HEK293 (cell line): ENCODE measurements around the gene ZNF354B.
A peak's percentile ranks its signal among the peaks of the same experiment; 100 is the strongest.

Source experiments
- IKZF3 ChIP-seq: fragments of 450-650 bp; IDR thresholded peaks from 2 replicates; pipeline ENCODE4 v1.5.0; 2018; ENCODE audit warnings: missing biosample characterization, mild to moderate bottlenecking, missing genetic modification characterization, moderate library complexity
- KLF10 ChIP-seq: fragments of 450-650 bp; IDR thresholded peaks from 2 replicates; pipeline ENCODE4 v1.5.1; 2018; ENCODE audit warnings: missing biosample characterization, mild to moderate bottlenecking, missing genetic modification characterization
- KLF8 ChIP-seq: fragments of 450-650 bp; formaldehyde crosslinking; IDR thresholded peaks from 2 replicates; pipeline ENCODE4 v1.5.1; 2016; ENCODE audit warnings: missing biosample characterization, missing genetic modification characterization
- MZF1 ChIP-seq: fragments of 450-650 bp; formaldehyde crosslinking; IDR thresholded peaks from 2 replicates; pipeline ENCODE4 v1.5.1; 2017; ENCODE audit warnings: missing biosample characterization, missing genetic modification characterization, borderline replicate concordance
- WT1 ChIP-seq: fragments of 450-650 bp; formaldehyde crosslinking; IDR thresholded peaks from 2 replicates; pipeline ENCODE4 v1.5.1; 2016; ENCODE audit warnings: missing biosample characterization, missing genetic modification characterization
- ZNF114 ChIP-seq: fragments of 450-650 bp; formaldehyde crosslinking; IDR thresholded peaks from 2 replicates; pipeline ENCODE4 v1.5.0; 2017; ENCODE audit warnings: missing biosample characterization, missing genetic modification characterization
- ZNF133 ChIP-seq: fragments of 450-650 bp; formaldehyde crosslinking; IDR thresholded peaks from 2 replicates; pipeline ENCODE4 v1.5.1; 2016; ENCODE audit warnings: missing biosample characterization, missing genetic modification characterization
- ZNF140 ChIP-seq: fragments of 450-650 bp; formaldehyde crosslinking; IDR thresholded peaks from 2 replicates; pipeline ENCODE4 v1.5.1; 2016; ENCODE audit warnings: missing biosample characterization, missing genetic modification characterization
- ZNF155 ChIP-seq: fragments of 450-650 bp; formaldehyde crosslinking; IDR thresholded peaks from 2 replicates; pipeline ENCODE4 v1.5.1; 2016; ENCODE audit warnings: missing biosample characterization, missing genetic modification characterization
- ZNF2 ChIP-seq: fragments of 450-650 bp; formaldehyde crosslinking; IDR thresholded peaks from 2 replicates; pipeline ENCODE4 v1.5.1; 2016; ENCODE audit warnings: missing biosample characterization, missing genetic modification characterization
- ZNF221 ChIP-seq: fragments of 450-650 bp; formaldehyde crosslinking; IDR thresholded peaks from 2 replicates; pipeline ENCODE4 v1.5.1; 2017; ENCODE audit warnings: missing biosample characterization, missing genetic modification characterization, borderline replicate concordance
- ZNF223 ChIP-seq: fragments of 450-650 bp; formaldehyde crosslinking; IDR thresholded peaks from 2 replicates; pipeline ENCODE4 v1.5.1; 2016; ENCODE audit warnings: missing biosample characterization, missing genetic modification characterization
- ZNF366 ChIP-seq: fragments of 450-650 bp; formaldehyde crosslinking; conservative IDR thresholded peaks from 2 replicates; pipeline ENCODE4 v1.5.1; 2016; ENCODE audit warnings: missing biosample characterization, missing genetic modification characterization
- ZNF426 ChIP-seq: fragments of 450-650 bp; formaldehyde crosslinking; IDR thresholded peaks from 2 replicates; pipeline ENCODE4 v1.5.1; 2017; ENCODE audit warnings: missing biosample characterization, missing genetic modification characterization, mild to moderate bottlenecking, inconsistent platforms, moderate library complexity
- ZNF473 ChIP-seq: fragments of 450-650 bp; formaldehyde crosslinking; IDR thresholded peaks from 2 replicates; pipeline ENCODE4 v1.5.1; 2017; ENCODE audit warnings: missing biosample characterization, missing genetic modification characterization
- ZNF548 ChIP-seq: fragments of 450-650 bp; formaldehyde crosslinking; IDR thresholded peaks from 2 replicates; pipeline ENCODE4 v1.5.1; 2016; ENCODE audit warnings: missing biosample characterization, missing genetic modification characterization
- ZNF600 ChIP-seq: fragments of 450-650 bp; formaldehyde crosslinking; IDR thresholded peaks from 2 replicates; pipeline ENCODE4 v1.5.1; 2016; ENCODE audit warnings: missing biosample characterization, missing genetic modification characterization
- ZNF792 ChIP-seq: fragments of 450-650 bp; formaldehyde crosslinking; IDR thresholded peaks from 2 replicates; pipeline ENCODE4 v1.5.1; 2016; ENCODE audit warnings: missing biosample characterization, missing genetic modification characterization
- ZNF843 ChIP-seq: fragments of 450-650 bp; formaldehyde crosslinking; IDR thresholded peaks from 2 replicates; pipeline ENCODE4 v1.5.1; 2016; ENCODE audit warnings: missing biosample characterization, missing genetic modification characterization
- TF ChIP-seq, protein P1 (sequence below): fragments of 450-650 bp; formaldehyde crosslinking; IDR thresholded peaks from 2 replicates; pipeline ENCODE4 v1.5.1; 2017; ENCODE audit warnings: missing biosample characterization, missing genetic modification characterization
- TF ChIP-seq, protein P2 (sequence below): fragments of 450-650 bp; IDR thresholded peaks from 2 replicates; pipeline ENCODE4 v1.5.1; 2018; ENCODE audit warnings: missing biosample characterization, mild to moderate bottlenecking, missing genetic modification characterization
- TF ChIP-seq, protein P3 (sequence below): fragments of 450-650 bp; formaldehyde crosslinking; IDR thresholded peaks from 2 replicates; pipeline ENCODE4 v1.5.1; 2016; ENCODE audit warnings: missing biosample characterization, missing genetic modification characterization
- TF ChIP-seq, protein P4 (sequence below): fragments of 450-650 bp; formaldehyde crosslinking; IDR thresholded peaks from 2 replicates; pipeline ENCODE4 v1.5.1; 2016; ENCODE audit warnings: missing biosample characterization, missing genetic modification characterization, low read depth
- TF ChIP-seq, protein P5 (sequence below): fragments of 450-650 bp; formaldehyde crosslinking; IDR thresholded peaks from 2 replicates; pipeline ENCODE4 v1.5.1; 2016; ENCODE audit warnings: missing biosample characterization, missing genetic modification characterization
- TF ChIP-seq, protein P6 (sequence below): fragments of 450-650 bp; formaldehyde crosslinking; IDR thresholded peaks from 2 replicates; pipeline ENCODE4 v1.5.1; 2016; ENCODE audit warnings: missing biosample characterization, missing genetic modification characterization

ZNF354B gene

DNA sequence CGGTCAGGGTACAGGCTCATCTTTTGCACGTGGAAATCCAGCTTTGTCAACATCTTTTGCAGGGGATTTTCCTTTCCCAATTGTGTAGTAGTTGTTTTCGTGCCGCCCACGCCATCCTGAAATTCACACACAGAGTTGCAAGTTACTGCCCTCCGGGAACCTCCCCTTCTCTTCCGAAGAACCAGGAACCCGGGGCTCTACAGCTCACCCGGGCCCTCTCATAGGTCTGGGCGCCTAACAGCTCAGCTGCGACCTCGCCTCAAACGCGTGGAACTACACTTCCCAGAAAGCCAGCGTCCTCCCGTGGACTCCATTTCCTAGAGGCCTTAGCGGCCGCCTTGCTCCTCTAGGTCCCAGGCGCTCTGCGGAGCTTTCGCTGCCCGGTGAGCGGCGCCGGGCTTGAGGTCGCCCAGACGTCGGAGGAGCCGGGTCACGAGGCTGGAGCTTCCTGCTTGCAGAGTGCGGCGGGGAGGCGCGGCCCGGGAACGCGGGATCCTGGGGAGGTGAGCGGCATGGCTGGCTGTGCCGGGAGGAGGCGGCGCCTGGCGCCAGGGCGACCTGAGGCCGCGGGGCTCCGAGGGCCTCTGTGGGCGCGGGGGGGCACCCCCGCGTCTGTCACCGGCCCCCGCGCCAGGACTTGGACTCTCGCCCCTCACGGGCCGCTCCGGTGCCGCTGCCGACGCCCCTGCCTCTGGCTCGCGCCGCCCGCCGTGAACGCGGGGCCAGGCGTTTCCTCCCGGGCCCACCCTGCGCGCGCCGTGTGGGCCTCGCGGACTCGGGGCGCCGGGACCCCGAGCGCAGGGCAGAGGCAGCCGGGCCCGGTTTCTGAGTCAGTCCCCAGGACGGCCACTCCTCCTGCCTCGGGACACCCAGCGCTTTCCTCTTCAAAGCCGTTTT lies at the start of gene ZNF354B (continued):
- TF ChIP-seq, protein P1, sequence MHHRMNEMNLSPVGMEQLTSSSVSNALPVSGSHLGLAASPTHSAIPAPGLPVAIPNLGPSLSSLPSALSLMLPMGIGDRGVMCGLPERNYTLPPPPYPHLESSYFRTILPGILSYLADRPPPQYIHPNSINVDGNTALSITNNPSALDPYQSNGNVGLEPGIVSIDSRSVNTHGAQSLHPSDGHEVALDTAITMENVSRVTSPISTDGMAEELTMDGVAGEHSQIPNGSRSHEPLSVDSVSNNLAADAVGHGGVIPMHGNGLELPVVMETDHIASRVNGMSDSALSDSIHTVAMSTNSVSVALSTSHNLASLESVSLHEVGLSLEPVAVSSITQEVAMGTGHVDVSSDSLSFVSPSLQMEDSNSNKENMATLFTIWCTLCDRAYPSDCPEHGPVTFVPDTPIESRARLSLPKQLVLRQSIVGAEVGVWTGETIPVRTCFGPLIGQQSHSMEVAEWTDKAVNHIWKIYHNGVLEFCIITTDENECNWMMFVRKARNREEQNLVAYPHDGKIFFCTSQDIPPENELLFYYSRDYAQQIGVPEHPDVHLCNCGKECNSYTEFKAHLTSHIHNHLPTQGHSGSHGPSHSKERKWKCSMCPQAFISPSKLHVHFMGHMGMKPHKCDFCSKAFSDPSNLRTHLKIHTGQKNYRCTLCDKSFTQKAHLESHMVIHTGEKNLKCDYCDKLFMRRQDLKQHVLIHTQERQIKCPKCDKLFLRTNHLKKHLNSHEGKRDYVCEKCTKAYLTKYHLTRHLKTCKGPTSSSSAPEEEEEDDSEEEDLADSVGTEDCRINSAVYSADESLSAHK = no peak
- TF ChIP-seq ZNF843 (no peak), ZNF473 (tag by site-specific recombination) (no peak), ZNF600 (tag by site-specific recombination) (no peak), KLF8 (no peak; the same call in 1 of the 2 replicates), ZNF792 (tag by site-specific recombination) (no peak), WT1 (tag by site-specific recombination) (peak; percentile 34; the same call in 1 of the 2 replicates), ZNF114 (tag by site-specific recombination) (no peak), ZNF548 (tag by site-specific recombination) (no peak), ZNF140 (tag by site-specific recombination) (no peak), ZNF133 (no peak), ZNF223 (tag by site-specific recombination) (no peak), ZNF2 (tag by site-specific recombination) (no peak), ZNF221 (no peak), MZF1 (no peak), ZNF426 (tag by site-specific recombination) (no peak), IKZF3 (tag by site-specific recombination) (0 out of 2 replicates have a peak, but pooled peaks have one; percentile 26), ZNF366 (tag by site-specific recombination) (no peak), ZNF155 (tag by site-specific recombination) (no peak), KLF10 (tag by site-specific recombination) (peak; percentile 42; the same call in 1 of the 2 replicates)
- TF ChIP-seq, protein P2, sequence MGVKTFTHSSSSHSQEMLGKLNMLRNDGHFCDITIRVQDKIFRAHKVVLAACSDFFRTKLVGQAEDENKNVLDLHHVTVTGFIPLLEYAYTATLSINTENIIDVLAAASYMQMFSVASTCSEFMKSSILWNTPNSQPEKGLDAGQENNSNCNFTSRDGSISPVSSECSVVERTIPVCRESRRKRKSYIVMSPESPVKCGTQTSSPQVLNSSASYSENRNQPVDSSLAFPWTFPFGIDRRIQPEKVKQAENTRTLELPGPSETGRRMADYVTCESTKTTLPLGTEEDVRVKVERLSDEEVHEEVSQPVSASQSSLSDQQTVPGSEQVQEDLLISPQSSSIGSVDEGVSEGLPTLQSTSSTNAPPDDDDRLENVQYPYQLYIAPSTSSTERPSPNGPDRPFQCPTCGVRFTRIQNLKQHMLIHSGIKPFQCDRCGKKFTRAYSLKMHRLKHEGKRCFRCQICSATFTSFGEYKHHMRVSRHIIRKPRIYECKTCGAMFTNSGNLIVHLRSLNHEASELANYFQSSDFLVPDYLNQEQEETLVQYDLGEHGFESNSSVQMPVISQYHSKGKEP (tag by site-specific recombination) = no peak
- TF ChIP-seq, protein P3, sequence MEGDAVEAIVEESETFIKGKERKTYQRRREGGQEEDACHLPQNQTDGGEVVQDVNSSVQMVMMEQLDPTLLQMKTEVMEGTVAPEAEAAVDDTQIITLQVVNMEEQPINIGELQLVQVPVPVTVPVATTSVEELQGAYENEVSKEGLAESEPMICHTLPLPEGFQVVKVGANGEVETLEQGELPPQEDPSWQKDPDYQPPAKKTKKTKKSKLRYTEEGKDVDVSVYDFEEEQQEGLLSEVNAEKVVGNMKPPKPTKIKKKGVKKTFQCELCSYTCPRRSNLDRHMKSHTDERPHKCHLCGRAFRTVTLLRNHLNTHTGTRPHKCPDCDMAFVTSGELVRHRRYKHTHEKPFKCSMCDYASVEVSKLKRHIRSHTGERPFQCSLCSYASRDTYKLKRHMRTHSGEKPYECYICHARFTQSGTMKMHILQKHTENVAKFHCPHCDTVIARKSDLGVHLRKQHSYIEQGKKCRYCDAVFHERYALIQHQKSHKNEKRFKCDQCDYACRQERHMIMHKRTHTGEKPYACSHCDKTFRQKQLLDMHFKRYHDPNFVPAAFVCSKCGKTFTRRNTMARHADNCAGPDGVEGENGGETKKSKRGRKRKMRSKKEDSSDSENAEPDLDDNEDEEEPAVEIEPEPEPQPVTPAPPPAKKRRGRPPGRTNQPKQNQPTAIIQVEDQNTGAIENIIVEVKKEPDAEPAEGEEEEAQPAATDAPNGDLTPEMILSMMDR (tag by site-specific recombination) = peak; percentile 34; the same call in 1 of the 2 replicates
- TF ChIP-seq, protein P4, sequence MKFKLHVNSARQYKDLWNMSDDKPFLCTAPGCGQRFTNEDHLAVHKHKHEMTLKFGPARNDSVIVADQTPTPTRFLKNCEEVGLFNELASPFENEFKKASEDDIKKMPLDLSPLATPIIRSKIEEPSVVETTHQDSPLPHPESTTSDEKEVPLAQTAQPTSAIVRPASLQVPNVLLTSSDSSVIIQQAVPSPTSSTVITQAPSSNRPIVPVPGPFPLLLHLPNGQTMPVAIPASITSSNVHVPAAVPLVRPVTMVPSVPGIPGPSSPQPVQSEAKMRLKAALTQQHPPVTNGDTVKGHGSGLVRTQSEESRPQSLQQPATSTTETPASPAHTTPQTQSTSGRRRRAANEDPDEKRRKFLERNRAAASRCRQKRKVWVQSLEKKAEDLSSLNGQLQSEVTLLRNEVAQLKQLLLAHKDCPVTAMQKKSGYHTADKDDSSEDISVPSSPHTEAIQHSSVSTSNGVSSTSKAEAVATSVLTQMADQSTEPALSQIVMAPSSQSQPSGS (tag by site-specific recombination) = no peak
- TF ChIP-seq, protein P5, sequence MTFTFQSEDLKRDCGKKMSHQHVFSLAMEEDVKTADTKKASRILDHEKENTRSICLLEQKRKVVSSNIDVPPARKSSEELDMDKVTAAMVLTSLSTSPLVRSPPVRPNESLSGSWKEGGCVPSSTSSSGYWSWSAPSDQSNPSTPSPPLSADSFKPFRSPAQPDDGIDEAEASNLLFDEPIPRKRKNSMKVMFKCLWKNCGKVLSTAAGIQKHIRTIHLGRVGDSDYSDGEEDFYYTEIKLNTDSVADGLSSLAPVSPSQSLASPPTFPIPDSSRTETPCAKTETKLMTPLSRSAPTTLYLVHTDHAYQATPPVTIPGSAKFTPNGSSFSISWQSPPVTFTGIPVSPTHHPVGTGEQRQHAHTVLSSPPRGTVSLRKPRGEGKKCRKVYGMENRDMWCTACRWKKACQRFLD (tag by site-specific recombination) = no peak
- TF ChIP-seq, protein P6, sequence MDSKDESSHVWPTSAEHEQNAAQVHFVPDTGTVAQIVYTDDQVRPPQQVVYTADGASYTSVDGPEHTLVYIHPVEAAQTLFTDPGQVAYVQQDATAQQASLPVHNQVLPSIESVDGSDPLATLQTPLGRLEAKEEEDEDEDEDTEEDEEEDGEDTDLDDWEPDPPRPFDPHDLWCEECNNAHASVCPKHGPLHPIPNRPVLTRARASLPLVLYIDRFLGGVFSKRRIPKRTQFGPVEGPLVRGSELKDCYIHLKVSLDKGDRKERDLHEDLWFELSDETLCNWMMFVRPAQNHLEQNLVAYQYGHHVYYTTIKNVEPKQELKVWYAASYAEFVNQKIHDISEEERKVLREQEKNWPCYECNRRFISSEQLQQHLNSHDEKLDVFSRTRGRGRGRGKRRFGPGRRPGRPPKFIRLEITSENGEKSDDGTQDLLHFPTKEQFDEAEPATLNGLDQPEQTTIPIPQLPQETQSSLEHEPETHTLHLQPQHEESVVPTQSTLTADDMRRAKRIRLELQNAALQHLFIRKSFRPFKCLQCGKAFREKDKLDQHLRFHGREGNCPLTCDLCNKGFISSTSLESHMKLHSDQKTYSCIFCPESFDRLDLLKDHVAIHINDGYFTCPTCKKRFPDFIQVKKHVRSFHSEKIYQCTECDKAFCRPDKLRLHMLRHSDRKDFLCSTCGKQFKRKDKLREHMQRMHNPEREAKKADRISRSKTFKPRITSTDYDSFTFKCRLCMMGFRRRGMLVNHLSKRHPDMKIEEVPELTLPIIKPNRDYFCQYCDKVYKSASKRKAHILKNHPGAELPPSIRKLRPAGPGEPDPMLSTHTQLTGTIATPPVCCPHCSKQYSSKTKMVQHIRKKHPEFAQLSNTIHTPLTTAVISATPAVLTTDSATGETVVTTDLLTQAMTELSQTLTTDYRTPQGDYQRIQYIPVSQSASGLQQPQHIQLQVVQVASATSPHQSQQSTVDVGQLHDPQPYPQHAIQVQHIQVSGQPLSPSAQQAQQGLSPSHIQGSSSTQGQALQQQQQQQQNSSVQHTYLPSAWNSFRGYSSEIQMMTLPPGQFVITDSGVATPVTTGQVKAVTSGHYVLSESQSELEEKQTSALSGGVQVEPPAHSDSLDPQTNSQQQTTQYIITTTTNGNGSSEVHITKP = peak; percentile 67
